Measurements from ENCODE around the gene MUC4.
"Not testable (repeated sequence)": the region's sequence is repeated elsewhere in the genome, so short reads cannot be mapped to it uniquely, and the experiment has no call there.

The MUC4 gene

DNA sequence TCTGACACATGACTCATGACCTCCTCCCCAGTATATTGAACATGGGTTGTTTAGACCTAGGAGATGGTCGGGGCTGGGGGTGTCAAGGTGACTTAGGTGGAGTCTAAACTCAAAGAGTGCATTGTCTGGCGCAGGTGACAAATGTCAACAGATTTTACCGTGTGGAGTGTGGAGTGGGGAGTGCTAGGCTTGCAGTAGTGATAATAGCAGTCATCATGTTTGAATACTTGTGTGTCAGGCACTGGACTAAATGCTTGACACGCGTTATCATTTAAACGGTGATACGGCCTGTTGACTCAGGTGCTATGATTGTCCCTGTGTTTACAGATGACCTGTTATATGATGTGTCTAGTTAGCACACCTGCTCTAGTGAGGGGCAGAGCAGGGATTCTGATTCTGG is 60.2 kb downstream of the MUC4 start:
- peaks cover 4% of the 10 kb centered on the region for H3K4me1 ChIP-seq (ENCODE audit: insufficient read depth, low read length, severe bottlenecking)

DNA sequence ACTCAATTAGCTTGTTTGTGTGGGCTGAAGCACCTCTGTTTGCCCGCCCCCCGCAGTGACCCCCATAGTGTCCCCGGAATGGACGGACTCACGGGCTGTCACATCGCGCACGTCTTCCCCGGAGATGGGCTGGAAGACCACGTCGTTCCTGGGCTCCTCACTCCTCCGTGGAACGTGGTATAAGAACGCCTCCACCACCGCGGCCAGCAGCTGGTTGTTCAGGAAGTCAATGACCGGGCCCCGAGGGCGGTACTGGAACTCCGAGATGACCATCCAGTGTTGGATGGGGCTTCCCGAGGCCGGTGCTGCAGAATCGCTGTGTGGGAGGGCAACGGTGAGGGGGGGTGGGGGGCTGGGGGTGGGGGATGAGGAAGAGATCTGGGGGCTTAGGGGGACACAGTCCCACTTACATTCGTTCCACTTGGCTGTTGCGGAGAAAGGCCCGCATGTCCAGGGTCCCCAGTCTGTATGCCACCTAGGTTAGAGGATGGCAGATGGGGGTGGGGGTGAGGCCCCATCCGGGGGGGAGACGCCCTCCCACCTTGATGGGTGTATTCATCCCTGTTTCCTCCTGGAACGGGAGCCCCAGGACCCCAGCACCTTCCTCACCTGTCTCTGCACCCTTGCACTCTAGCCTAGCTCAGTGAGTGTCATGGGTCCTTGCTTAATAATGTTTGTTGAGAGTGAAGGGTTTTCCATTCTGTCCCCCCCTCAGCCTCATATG is 60.8 kb downstream of the MUC4 start:
- H3K27me3 ChIP-seq (ENCODE audit: insufficient read depth, low read length): peaks cover 15% of the 10 kb centered on the region; the same call in 1 of the 2 replicates
- no peak overlapping the region for H3K9ac ChIP-seq (ENCODE audit: low read length)
- H3K79me2 ChIP-seq (ENCODE audit: insufficient read depth, low read length): no peaks in the 10 kb centered on the region
- no peak overlapping the region for H3K27ac ChIP-seq (ENCODE audit: low read depth, low read length, poor library complexity, severe bottlenecking)
- H2AFZ ChIP-seq (ENCODE audit: low read length): no peak overlapping the region
- no peaks in the 10 kb centered on the region; the same call in 1 of the 2 replicates for H3K36me3 ChIP-seq (ENCODE audit: insufficient read depth, low read length)
- no peak overlapping the region for H3K4me2 ChIP-seq (ENCODE audit: low read length)
- H3K9me3 ChIP-seq (ENCODE audit: low read length): no peaks in the 10 kb centered on the region
- TF ChIP-seq EZH2 (IDR thresholded peaks at IDR 0.05; ENCODE audit: borderline replicate concordance, low read length): no peak
- TF ChIP-seq, protein P1, sequence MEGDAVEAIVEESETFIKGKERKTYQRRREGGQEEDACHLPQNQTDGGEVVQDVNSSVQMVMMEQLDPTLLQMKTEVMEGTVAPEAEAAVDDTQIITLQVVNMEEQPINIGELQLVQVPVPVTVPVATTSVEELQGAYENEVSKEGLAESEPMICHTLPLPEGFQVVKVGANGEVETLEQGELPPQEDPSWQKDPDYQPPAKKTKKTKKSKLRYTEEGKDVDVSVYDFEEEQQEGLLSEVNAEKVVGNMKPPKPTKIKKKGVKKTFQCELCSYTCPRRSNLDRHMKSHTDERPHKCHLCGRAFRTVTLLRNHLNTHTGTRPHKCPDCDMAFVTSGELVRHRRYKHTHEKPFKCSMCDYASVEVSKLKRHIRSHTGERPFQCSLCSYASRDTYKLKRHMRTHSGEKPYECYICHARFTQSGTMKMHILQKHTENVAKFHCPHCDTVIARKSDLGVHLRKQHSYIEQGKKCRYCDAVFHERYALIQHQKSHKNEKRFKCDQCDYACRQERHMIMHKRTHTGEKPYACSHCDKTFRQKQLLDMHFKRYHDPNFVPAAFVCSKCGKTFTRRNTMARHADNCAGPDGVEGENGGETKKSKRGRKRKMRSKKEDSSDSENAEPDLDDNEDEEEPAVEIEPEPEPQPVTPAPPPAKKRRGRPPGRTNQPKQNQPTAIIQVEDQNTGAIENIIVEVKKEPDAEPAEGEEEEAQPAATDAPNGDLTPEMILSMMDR (IDR thresholded peaks at IDR 0.05; ENCODE audit: low read length): no peak
- no peaks in the 10 kb centered on the region for H3F3A ChIP-seq (ENCODE audit: insufficient read depth, low read length)
- H3K4me1 ChIP-seq (ENCODE audit: insufficient read depth, low read length, severe bottlenecking): peaks cover 4% of the 10 kb centered on the region
- H3K9me2 ChIP-seq (ENCODE audit: low read depth, low read length): no peaks in the 10 kb centered on the region
- no peak overlapping the region for H3K4me3 ChIP-seq (ENCODE audit: low read depth, low read length, poor library complexity, severe bottlenecking)
- no peaks in the 10 kb centered on the region for H4K20me1 ChIP-seq (ENCODE audit: insufficient read depth, low read length)

More for the DNA sequence above, 60.2 kb downstream of the MUC4 start:
- no peaks in the 10 kb centered on the region for H3K9me3 ChIP-seq (ENCODE audit: low read length)
- H3K27me3 ChIP-seq (ENCODE audit: insufficient read depth, low read length): peaks cover 12% of the 10 kb centered on the region; the same call in 1 of the 2 replicates
- H3K4me3 ChIP-seq (ENCODE audit: low read depth, low read length, poor library complexity, severe bottlenecking): no peak overlapping the region
- H4K20me1 ChIP-seq (ENCODE audit: insufficient read depth, low read length): no peaks in the 10 kb centered on the region
- H3F3A ChIP-seq (ENCODE audit: insufficient read depth, low read length): no peaks in the 10 kb centered on the region
- H3K36me3 ChIP-seq (ENCODE audit: insufficient read depth, low read length): no peaks in the 10 kb centered on the region; the same call in 1 of the 2 replicates
- H2AFZ ChIP-seq (ENCODE audit: low read length): no peak overlapping the region
- H3K27ac ChIP-seq (ENCODE audit: low read depth, low read length, poor library complexity, severe bottlenecking): no peak overlapping the region
- H3K79me2 ChIP-seq (ENCODE audit: insufficient read depth, low read length): no peaks in the 10 kb centered on the region
- no peaks in the 10 kb centered on the region for H3K9me2 ChIP-seq (ENCODE audit: low read depth, low read length)
- no peak overlapping the region for H3K4me2 ChIP-seq (ENCODE audit: low read length)
- no peak overlapping the region for H3K9ac ChIP-seq (ENCODE audit: low read length)
- TF ChIP-seq, protein P1 (IDR thresholded peaks at IDR 0.05; ENCODE audit: low read length): no peak
- TF ChIP-seq EZH2 (IDR thresholded peaks at IDR 0.05; ENCODE audit: borderline replicate concordance, low read length): no peak

DNA sequence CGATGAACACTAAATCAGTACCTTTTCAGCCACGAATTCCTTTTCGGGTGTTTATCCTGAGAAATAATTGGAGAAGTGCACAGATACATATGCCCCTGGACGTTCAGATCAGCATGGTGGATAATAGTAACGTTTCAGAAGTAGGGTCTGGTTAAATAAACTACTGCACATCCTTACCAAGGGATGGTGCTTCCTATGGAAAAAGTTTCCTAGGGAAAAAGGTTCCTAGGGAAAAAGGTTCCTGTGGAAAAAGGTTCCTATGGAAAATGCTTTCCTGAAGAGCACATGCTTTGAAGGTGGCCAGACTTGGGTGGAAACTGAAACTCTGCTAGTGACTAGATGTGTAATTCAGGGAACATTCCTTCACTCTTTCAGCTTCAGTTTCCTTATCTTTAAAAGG is 62.6 kb downstream of the MUC4 start:
- H3K9me2 ChIP-seq (ENCODE audit: low read depth, low read length); H3K4me3 ChIP-seq (ENCODE audit: low read depth, low read length, poor library complexity, severe bottlenecking); H3K36me3 ChIP-seq (ENCODE audit: insufficient read depth, low read length); H2AFZ ChIP-seq (ENCODE audit: low read length); H3K4me1 ChIP-seq (ENCODE audit: insufficient read depth, low read length, severe bottlenecking); H3K27ac ChIP-seq (ENCODE audit: low read depth, low read length, poor library complexity, severe bottlenecking); H3K79me2 ChIP-seq (ENCODE audit: insufficient read depth, low read length); H3K9ac ChIP-seq (ENCODE audit: low read length); H3K4me2 ChIP-seq (ENCODE audit: low read length); H4K20me1 ChIP-seq (ENCODE audit: insufficient read depth, low read length); H3K27me3 ChIP-seq (ENCODE audit: insufficient read depth, low read length); H3F3A ChIP-seq (ENCODE audit: insufficient read depth, low read length); H3K9me3 ChIP-seq (ENCODE audit: low read length): not testable (repeated sequence)

DNA sequence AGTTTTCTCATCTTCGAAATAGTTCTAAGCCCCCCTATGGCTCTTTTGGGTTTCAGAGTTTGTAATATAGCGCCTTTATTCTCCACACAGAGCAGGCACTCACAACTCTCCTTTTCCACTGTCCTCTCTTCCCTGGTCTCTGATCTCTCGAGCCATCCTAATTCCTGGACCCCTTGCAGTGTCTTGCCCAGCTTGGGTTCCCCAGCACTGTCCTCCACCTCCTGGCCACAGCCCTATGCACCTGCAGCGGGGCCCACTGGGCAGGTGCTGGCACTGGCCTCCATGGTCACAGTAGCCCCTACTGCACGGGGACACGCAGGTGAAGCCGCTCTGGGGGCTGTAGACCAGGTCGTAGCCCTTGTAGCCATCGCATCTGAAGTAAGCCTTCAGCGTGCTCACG is 63.1 kb downstream of the MUC4 start:
- Histone ChIP-seq H3K9me2 (ENCODE audit: low read depth, low read length) (no peaks in the 10 kb centered on the region), H3F3A (ENCODE audit: insufficient read depth, low read length) (no peaks in the 10 kb centered on the region), H3K27me3 (ENCODE audit: insufficient read depth, low read length) (peaks cover 5% of the 10 kb centered on the region; the same call in 1 of the 2 replicates), H3K4me2 (ENCODE audit: low read length) (no peak overlapping the region), H3K36me3 (ENCODE audit: insufficient read depth, low read length) (no peaks in the 10 kb centered on the region; the same call in 1 of the 2 replicates), H3K9me3 (ENCODE audit: low read length) (no peaks in the 10 kb centered on the region), H4K20me1 (ENCODE audit: insufficient read depth, low read length) (no peaks in the 10 kb centered on the region), H3K79me2 (ENCODE audit: insufficient read depth, low read length) (no peaks in the 10 kb centered on the region), H3K27ac (ENCODE audit: low read depth, low read length, poor library complexity, severe bottlenecking) (no peak overlapping the region), H3K9ac (ENCODE audit: low read length) (no peak overlapping the region), H3K4me1 (ENCODE audit: insufficient read depth, low read length, severe bottlenecking) (peaks cover 4% of the 10 kb centered on the region), H3K4me3 (ENCODE audit: low read depth, low read length, poor library complexity, severe bottlenecking) (no peak overlapping the region), H2AFZ (ENCODE audit: low read length) (no peak overlapping the region)
- TF ChIP-seq EZH2 (IDR thresholded peaks at IDR 0.05; ENCODE audit: borderline replicate concordance, low read length): no peak
- TF ChIP-seq, protein P1 (IDR thresholded peaks at IDR 0.05; ENCODE audit: low read length): no peak

Data from OCI-LY1 (cell line).